HepG2 (cell line): ENCODE measurements around the gene PRKAB1. TPM values are rescaled to one million over a fixed set of nuclear protein-coding genes. Genes with fewer than 3 reads are reported as not detected.

Experiments
- ATAC-seq: fragments of 200-7000 bp; cut with Tn5 transposase; 3 replicates; pipeline ENCODE4 v1.9.1; 2020; ENCODE audit warnings: mild to moderate bottlenecking, moderate library complexity
- BruUV-seq: library from RNA; stranded (reverse); fragments of 400-500 nt; replicated peaks from 2 replicates; lab custom pipeline; 2021; lab: Mats Ljungman, UMichigan
- CTCF ChIA-PET: fragments of 300-600 bp; formaldehyde crosslinking; extraction: SDS; loops from one replicate; lab custom pipeline; 2021; ENCODE audit warnings: low total read pairs, inconsistent platforms, low intra/inter-chr PET ratio; lab: Yijun Ruan, JAX
- POLR2A ChIA-PET: fragments of 350-600 bp; sonication (Branson Sonifier 250); formaldehyde crosslinking; loops from one replicate; lab custom pipeline; 2020; ENCODE audit warnings: antibody characterized with exemption, inconsistent platforms; lab: Yijun Ruan, JAX
- DNase-seq: peaks from one replicate; pipeline ENCODE4 v3.0.0-alpha.2; 2015; ENCODE audit warnings: low spot score
- FAIRE-seq: peaks from 3 replicates; lab custom pipeline; 2011; peaks lifted over from hg19 to GRCh38; lab: Jason Lieb, UNC
- H2AFZ ChIP-seq: one replicate; pipeline ENCODE4 v1.6.1; 2011; ENCODE audit warnings: low read length, inconsistent platforms
- H3K27ac ChIP-seq: fragments of 300-600 bp; 3 replicates; pipeline ENCODE4 v1.8.0; 2011; ENCODE audit warnings: mixed run types, mild to moderate bottlenecking, mixed read lengths, low read length, inconsistent platforms; ENCODE audit not compliant: insufficient read depth; ENCODE audit errors: extremely low read length
- H3K27me3 ChIP-seq, 2 experiments: fragments of 200-600 bp in 1 of 2; 2 replicates in 1 of 2; 3 replicates in 1 of 2; pipeline versions ENCODE4 v1.6.0 to v1.8.0; 2011; ENCODE audit warnings: low read length in 2 of 2, mild to moderate bottlenecking in 2 of 2, moderate library complexity in 2 of 2, inconsistent platforms in 1 of 2; ENCODE audit not compliant: insufficient read depth in 2 of 2, control insufficient read depth in 1 of 2
- H3K36me3 ChIP-seq, 2 experiments: fragments of 200-600 bp in 1 of 2; replicated peaks in 1 of 2; 2 replicates in 1 of 2; 3 replicates in 1 of 2; pipeline versions ENCODE4 v1.5.1 to v1.8.0; 2011; ENCODE audit warnings: low read length in 2 of 2, inconsistent platforms in 1 of 2; ENCODE audit not compliant: insufficient read depth in 2 of 2, control insufficient read depth in 1 of 2
- H3K4me1 ChIP-seq: 2 replicates; pipeline ENCODE4 v1.5.1; 2012; ENCODE audit warnings: low read length, inconsistent platforms; ENCODE audit not compliant: insufficient read depth
- H3K4me2 ChIP-seq: 2 replicates; pipeline ENCODE4 v1.6.0; 2011; ENCODE audit warnings: low read depth, low read length, inconsistent platforms
- H3K4me3 ChIP-seq, 3 experiments: fragments of 200-600 bp in 1 of 3; sonication (generic), shearing (Covaris generic) in 1 of 3; replicated peaks in 1 of 3; 2 replicates each; pipeline ENCODE4 v1.5.1; 2011 to 2016; ENCODE audit warnings: low read length in 3 of 3, inconsistent platforms in 2 of 3, low read depth in 2 of 3, mild to moderate bottlenecking in 2 of 3, control low read depth in 1 of 3, mixed read lengths in 1 of 3; ENCODE audit not compliant: insufficient read depth in 1 of 3
- H3K79me2 ChIP-seq: one replicate; pipeline ENCODE4 v1.6.1; 2011; ENCODE audit warnings: low read length, inconsistent platforms; ENCODE audit not compliant: insufficient read depth
- H3K9ac ChIP-seq: 2 replicates; pipeline ENCODE4 v1.6.0; 2011; ENCODE audit warnings: mild to moderate bottlenecking, low read depth, low read length, inconsistent platforms; ENCODE audit not compliant: insufficient read depth
- H3K9me3 ChIP-seq: 2 replicates; pipeline ENCODE4 v1.5.1; 2012; ENCODE audit warnings: mild to moderate bottlenecking, low read length
- H4K20me1 ChIP-seq: 2 replicates; pipeline ENCODE4 v1.6.0; 2011; ENCODE audit warnings: inconsistent platforms, mild to moderate bottlenecking, low read length, moderate library complexity; ENCODE audit not compliant: insufficient read depth
- AKAP8 ChIP-seq: sonication (generic); formaldehyde crosslinking; IDR thresholded peaks from 2 replicates; pipeline ENCODE4 v1.5.1; 2020; ENCODE audit warnings: mild to moderate bottlenecking, missing genetic modification reagents
- BRCA1 ChIP-seq: sonication (generic); formaldehyde crosslinking; IDR thresholded peaks from 2 replicates; pipeline ENCODE4 v1.4.0; 2020; ENCODE audit warnings: missing genetic modification reagents
- HES4 ChIP-seq: sonication (generic); formaldehyde crosslinking; IDR thresholded peaks from 2 replicates; pipeline ENCODE4 v1.9.0; 2021; ENCODE audit warnings: mild to moderate bottlenecking, missing genetic modification reagents, borderline replicate concordance
- HOXA3 ChIP-seq: sonication (generic); formaldehyde crosslinking; IDR thresholded peaks from 2 replicates; pipeline ENCODE4 v1.5.0; 2020; ENCODE audit warnings: missing genetic modification reagents
- NKX3-1 ChIP-seq: sonication (generic); formaldehyde crosslinking; IDR thresholded peaks from 2 replicates; pipeline ENCODE4 v1.5.0; 2020; ENCODE audit warnings: missing genetic modification reagents
- PAF1 ChIP-seq: IDR thresholded peaks from 2 replicates; pipeline ENCODE4 v1.6.1; 2016; ENCODE audit warnings: missing genetic modification reagents, missing compliant biosample characterization
- PCBP2 ChIP-seq: fragments of 200-400 bp; formaldehyde crosslinking; optimal IDR thresholded peaks from 2 replicates; pipeline ENCODE3; 2018; ENCODE audit warnings: low read length, low read depth; ENCODE audit not compliant: poor library complexity, severe bottlenecking
- POLR2A ChIP-seq, 2 experiments: IDR thresholded peaks; 2 replicates each; pipeline ENCODE4 v1.6.1; 2011; ENCODE audit warnings: low read depth in 2 of 2, low read length in 2 of 2, mild to moderate bottlenecking in 1 of 2, moderate library complexity in 1 of 2; ENCODE audit not compliant: insufficient read depth in 1 of 2
- PPARG ChIP-seq: conservative IDR thresholded peaks from 2 replicates; pipeline ENCODE4 v1.6.1; 2016; ENCODE audit warnings: missing biosample characterization, missing genetic modification reagents
- RBM22 ChIP-seq: fragments of 200-400 bp; formaldehyde crosslinking; optimal IDR thresholded peaks from 2 replicates; pipeline ENCODE3; 2017; ENCODE audit warnings: mild to moderate bottlenecking, low read length, moderate library complexity
- RXRA ChIP-seq: sonication (generic); formaldehyde crosslinking; IDR thresholded peaks from 2 replicates; pipeline ENCODE4 v1.5.1; 2020; ENCODE audit warnings: missing genetic modification reagents
- ZBTB21 ChIP-seq: sonication (generic); formaldehyde crosslinking; IDR thresholded peaks from 2 replicates; pipeline ENCODE4 v1.4.0; 2020; ENCODE audit warnings: missing genetic modification reagents
- ZNF121 ChIP-seq: sonication (generic); formaldehyde crosslinking; IDR thresholded peaks from 2 replicates; pipeline ENCODE4 v1.5.0; 2020; ENCODE audit warnings: mild to moderate bottlenecking, missing genetic modification reagents
- ZNF207 ChIP-seq: fragments of 450-650 bp; IDR thresholded peaks from 2 replicates; pipeline ENCODE4 v1.6.1; 2016; ENCODE audit warnings: antibody characterized with exemption, borderline replicate concordance
- ZNF34 ChIP-seq: sonication (generic); formaldehyde crosslinking; IDR thresholded peaks from 2 replicates; pipeline ENCODE4 v1.4.0; 2020; ENCODE audit warnings: mild to moderate bottlenecking, missing genetic modification reagents, borderline replicate concordance
- ZNF530 ChIP-seq: sonication (generic); formaldehyde crosslinking; IDR thresholded peaks from 2 replicates; pipeline ENCODE4 v1.5.0; 2020; ENCODE audit warnings: low read depth, mild to moderate bottlenecking, missing genetic modification reagents
- ZNF780A ChIP-seq: sonication (generic); formaldehyde crosslinking; IDR thresholded peaks from 2 replicates; pipeline ENCODE4 v1.8.0; 2022; ENCODE audit warnings: mild to moderate bottlenecking, missing genetic modification reagents, moderate library complexity
- ZNF850 ChIP-seq: sonication (generic); formaldehyde crosslinking; conservative IDR thresholded peaks from 2 replicates; pipeline ENCODE4 v1.9.0; 2021; ENCODE audit warnings: mild to moderate bottlenecking, missing genetic modification reagents
- WGBS: methylation state at CpG from one replicate; pipeline ENCODE4 v1.1.6; 2017; ENCODE audit warnings: low lambda C conversion rate; 5-methylcytosine and 5-hydroxymethylcytosine counted together
- in situ Hi-C: cut with HindIII; loops from 2 replicates; pipeline ENCODE4 v1.10.0; 2017; ENCODE audit warnings: low pct_unique_long_range_greater_than_20kb; ENCODE audit not compliant: extremely low pct_ligation_motif_present
- intact Hi-C: fragments of 100-400 bp; cut with micrococcal nuclease; formaldehyde crosslinking; loops from one replicate; pipeline ENCODE4 v1.10.0; 2022; ENCODE audit not compliant: unreplicated experiment
- polyA plus RNA-seq, 8 experiments: library from polyadenylated mRNA; depleted of rRNA in 3 of 8; stranded (reverse) in 7 of 8; unstranded in 1 of 8; fragments of >200 nt; fragmentation: Illumina TruSeq in 4 of 8; extraction: Trizol in 4 of 8; gene quantifications; 2 replicates each; pipeline versions ENCODE4 v1.2.1 to v1.2.3, GENCODE V29; 2011 to 2016; ENCODE audit warnings: low read depth in 4 of 8, missing spikeins in 1 of 8, mixed read lengths in 1 of 8; ENCODE audit not compliant: insufficient read depth in 1 of 8
- total RNA-seq, 5 experiments: library from RNA; depleted of rRNA; stranded (reverse); fragments of >200 nt; fragmentation: Illumina TruSeq; extraction: Trizol; gene quantifications; 2 replicates each; pipeline ENCODE4 v1.2.3, GENCODE V29; 2016; ENCODE audit warnings: low read depth in 1 of 5
- TF ChIP-seq, protein P1 (sequence below): sonication (generic); formaldehyde crosslinking; IDR thresholded peaks from 2 replicates; pipeline ENCODE4 v1.5.1; 2020; ENCODE audit warnings: missing genetic modification reagents, mild to moderate bottlenecking, borderline replicate concordance
- TF ChIP-seq, protein P2 (sequence below): sonication (generic); formaldehyde crosslinking; IDR thresholded peaks from 2 replicates; pipeline ENCODE4 v1.9.0; 2021; ENCODE audit warnings: missing genetic modification reagents, borderline replicate concordance
- TF ChIP-seq, protein P3 (sequence below): sonication (generic); formaldehyde crosslinking; IDR thresholded peaks from 2 replicates; pipeline ENCODE4 v1.8.1; 2023; ENCODE audit warnings: mild to moderate bottlenecking, missing genetic modification reagents

Gene PRKAB1
- total and polyA plus RNA-seq, 2 of the 13 experiments (the other 11 are each of a cell fraction or from before 2014, with no cell fraction given): 28.4 to 35.5 TPM

DNA sequence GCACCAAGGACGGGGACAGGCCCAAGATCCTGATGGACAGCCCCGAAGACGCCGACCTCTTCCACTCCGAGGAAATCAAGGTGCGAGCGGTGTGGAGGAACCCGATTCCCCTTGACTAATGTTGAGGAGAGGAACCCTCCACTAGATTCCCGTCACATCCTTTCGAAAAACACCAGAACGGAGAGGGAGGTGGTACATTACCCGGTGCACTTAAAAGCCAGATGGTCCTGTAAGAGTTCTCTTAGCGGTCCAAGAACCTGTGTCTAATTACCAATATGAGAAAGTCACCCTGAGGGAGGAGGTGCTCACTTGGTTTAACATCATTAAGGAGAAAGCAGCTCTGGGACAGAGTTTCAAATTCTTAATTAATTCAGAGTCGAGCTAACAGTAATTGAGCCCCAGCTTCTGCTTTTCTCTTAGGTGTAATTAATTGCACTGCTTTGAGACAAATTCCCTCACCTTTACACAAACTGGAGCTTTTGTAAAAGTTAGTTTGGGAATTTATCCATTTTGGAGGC lies 450 bp downstream of the PRKAB1 start:
- Histone ChIP-seq H3K9ac (peak overlapping the region; percentile 96), H3K36me3 (peaks cover 8 to 28% of the 10 kb centered on the region in 2 experiments), H2AFZ (no peak overlapping the region), H3K27me3 (no peaks in the 10 kb centered on the region; a peak in 1 of 5 replicates), H4K20me1 (peaks cover 10% of the 10 kb centered on the region), H3K4me3 (peak overlapping the region; percentile 88 to 91 (median 89)), H3K79me2 (peaks cover 13% of the 10 kb centered on the region), H3K4me1 (peaks cover 43% of the 10 kb centered on the region), H3K27ac (peak overlapping the region; percentile 90), H3K4me2 (peak overlapping the region; percentile 76), H3K9me3 (no peaks in the 10 kb centered on the region)
- FAIRE-seq (no peak), ATAC-seq (no peak), DNase-seq (no peak)
- WGBS: 0% methylated on average over 14 of the region's 14 CpGs
- in situ Hi-C loops (no loop called here), intact Hi-C loops (no loop called here)
- CTCF ChIA-PET: interaction anchor here (0.8 kb wide), 1 partner anchor 9 kb away, joined by 3 read pairs; no protein-coding TSS in a partner anchor
- BruUV-seq: no TSS peak
- POLR2A ChIA-PET: interaction anchor here (1.0 to 4.0 kb wide), 3 partner anchors 14 to 100 kb away, joined by 3 to 40 read pairs (median 4); no protein-coding TSS in a partner anchor
- no peak for TF ChIP-seq ZNF530
- TF ChIP-seq ZNF780A (CRISPR knock-in tag): no peak
- no peak for TF ChIP-seq ZNF207
- TF ChIP-seq, protein P1, sequence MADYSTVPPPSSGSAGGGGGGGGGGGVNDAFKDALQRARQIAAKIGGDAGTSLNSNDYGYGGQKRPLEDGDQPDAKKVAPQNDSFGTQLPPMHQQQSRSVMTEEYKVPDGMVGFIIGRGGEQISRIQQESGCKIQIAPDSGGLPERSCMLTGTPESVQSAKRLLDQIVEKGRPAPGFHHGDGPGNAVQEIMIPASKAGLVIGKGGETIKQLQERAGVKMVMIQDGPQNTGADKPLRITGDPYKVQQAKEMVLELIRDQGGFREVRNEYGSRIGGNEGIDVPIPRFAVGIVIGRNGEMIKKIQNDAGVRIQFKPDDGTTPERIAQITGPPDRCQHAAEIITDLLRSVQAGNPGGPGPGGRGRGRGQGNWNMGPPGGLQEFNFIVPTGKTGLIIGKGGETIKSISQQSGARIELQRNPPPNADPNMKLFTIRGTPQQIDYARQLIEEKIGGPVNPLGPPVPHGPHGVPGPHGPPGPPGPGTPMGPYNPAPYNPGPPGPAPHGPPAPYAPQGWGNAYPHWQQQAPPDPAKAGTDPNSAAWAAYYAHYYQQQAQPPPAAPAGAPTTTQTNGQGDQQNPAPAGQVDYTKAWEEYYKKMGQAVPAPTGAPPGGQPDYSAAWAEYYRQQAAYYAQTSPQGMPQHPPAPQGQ (CRISPR knock-in tag): no peak
- TF ChIP-seq ZNF121 (CRISPR knock-in tag): no peak
- no peak for TF ChIP-seq PCBP2
- TF ChIP-seq, protein P2, sequence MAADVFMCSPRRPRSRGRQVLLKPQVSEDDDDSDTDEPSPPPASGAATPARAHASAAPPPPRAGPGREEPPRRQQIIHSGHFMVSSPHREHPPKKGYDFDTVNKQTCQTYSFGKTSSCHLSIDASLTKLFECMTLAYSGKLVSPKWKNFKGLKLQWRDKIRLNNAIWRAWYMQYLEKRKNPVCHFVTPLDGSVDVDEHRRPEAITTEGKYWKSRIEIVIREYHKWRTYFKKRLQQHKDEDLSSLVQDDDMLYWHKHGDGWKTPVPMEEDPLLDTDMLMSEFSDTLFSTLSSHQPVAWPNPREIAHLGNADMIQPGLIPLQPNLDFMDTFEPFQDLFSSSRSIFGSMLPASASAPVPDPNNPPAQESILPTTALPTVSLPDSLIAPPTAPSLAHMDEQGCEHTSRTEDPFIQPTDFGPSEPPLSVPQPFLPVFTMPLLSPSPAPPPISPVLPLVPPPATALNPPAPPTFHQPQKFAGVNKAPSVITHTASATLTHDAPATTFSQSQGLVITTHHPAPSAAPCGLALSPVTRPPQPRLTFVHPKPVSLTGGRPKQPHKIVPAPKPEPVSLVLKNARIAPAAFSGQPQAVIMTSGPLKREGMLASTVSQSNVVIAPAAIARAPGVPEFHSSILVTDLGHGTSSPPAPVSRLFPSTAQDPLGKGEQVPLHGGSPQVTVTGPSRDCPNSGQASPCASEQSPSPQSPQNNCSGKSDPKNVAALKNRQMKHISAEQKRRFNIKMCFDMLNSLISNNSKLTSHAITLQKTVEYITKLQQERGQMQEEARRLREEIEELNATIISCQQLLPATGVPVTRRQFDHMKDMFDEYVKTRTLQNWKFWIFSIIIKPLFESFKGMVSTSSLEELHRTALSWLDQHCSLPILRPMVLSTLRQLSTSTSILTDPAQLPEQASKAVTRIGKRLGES (CRISPR knock-in tag): no peak
- no peak for TF ChIP-seq BRCA1 (CRISPR knock-in tag)
- TF ChIP-seq NKX3-1 (CRISPR knock-in tag): no peak
- TF ChIP-seq AKAP8: no peak
- TF ChIP-seq RBM22: peak; percentile 49
- TF ChIP-seq ZNF34 (CRISPR knock-in tag): no peak
- TF ChIP-seq RXRA (CRISPR knock-in tag): no peak
- TF ChIP-seq, protein P3, sequence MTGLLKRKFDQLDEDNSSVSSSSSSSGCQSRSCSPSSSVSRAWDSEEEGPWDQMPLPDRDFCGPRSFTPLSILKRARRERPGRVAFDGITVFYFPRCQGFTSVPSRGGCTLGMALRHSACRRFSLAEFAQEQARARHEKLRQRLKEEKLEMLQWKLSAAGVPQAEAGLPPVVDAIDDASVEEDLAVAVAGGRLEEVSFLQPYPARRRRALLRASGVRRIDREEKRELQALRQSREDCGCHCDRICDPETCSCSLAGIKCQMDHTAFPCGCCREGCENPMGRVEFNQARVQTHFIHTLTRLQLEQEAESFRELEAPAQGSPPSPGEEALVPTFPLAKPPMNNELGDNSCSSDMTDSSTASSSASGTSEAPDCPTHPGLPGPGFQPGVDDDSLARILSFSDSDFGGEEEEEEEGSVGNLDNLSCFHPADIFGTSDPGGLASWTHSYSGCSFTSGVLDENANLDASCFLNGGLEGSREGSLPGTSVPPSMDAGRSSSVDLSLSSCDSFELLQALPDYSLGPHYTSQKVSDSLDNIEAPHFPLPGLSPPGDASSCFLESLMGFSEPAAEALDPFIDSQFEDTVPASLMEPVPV: no peak
- TF ChIP-seq ZBTB21: no peak
- TF ChIP-seq PAF1: no peak
- TF ChIP-seq ZNF850 (CRISPR knock-in tag): no peak
- TF ChIP-seq PPARG (CRISPR knock-in tag): no peak
- no peak for TF ChIP-seq HOXA3 (CRISPR knock-in tag)
- TF ChIP-seq POLR2A (IDR thresholded peaks at IDR 0.05; ENCODE audit: insufficient read depth in 1 of 2, low read depth in 2 of 2, low read length in 2 of 2): no peak
- no peak for TF ChIP-seq HES4 (CRISPR knock-in tag)
